Esophagus squamous epithelium (tissue), 4 donors: ENCODE results near the gene CARM1.

ENCODE experiments used
- CTCF ChIP-seq, 6 experiments: fragments of 450-650 bp in 4 of 6; fragments of 200-600 bp in 2 of 6; sonication (generic) in 2 of 6; IDR thresholded peaks; one replicate each; pipeline ENCODE4 v1.5.1; 2016 to 2019; ENCODE audit warnings: antibody characterized with exemption in 6 of 6, mild to moderate bottlenecking in 4 of 6, moderate library complexity in 4 of 6
- POLR2A ChIP-seq, 4 donors: fragments of 450-650 bp; IDR thresholded peaks; one replicate each; pipeline ENCODE4 v1.6.1; 2017; ENCODE audit warnings: antibody characterized with exemption in 4 of 4, mild to moderate bottlenecking in 4 of 4, moderate library complexity in 3 of 4

GRCh38 chr19:10878253-10878652 lies 6.9 kb downstream of the CARM1 start:
- no peak for TF ChIP-seq CTCF (IDR thresholded peaks at IDR 0.05)
- TF ChIP-seq POLR2A (IDR thresholded peaks at IDR 0.05): no peak
